Central memory CD4-positive, alpha-beta T cell (primary cell): ENCODE data around the gene AEBP1.

Experiments used
- DNase-seq: peaks from one replicate; pipeline ENCODE4 v3.0.0; 2022
- total RNA-seq, 3 experiments: gene quantifications; one replicate each; lab custom pipeline; 2026; lab: John Stamatoyannopoulos, UW

The AEBP1 gene
- total RNA-seq, result 10.8 to 33.5 (median 13.1) reads per million in 3 experiments

- DNase-seq, result no peak
Measured at GRCh38 chr7:44103923-44104859, at the start of gene AEBP1. TSS of gene AEBP1 (plus strand) at chr7:44104345. CDS start at chr7:44104666, 321 bp downstream.

GRCh38 chr7:44056681-44057080, 47.5 kb upstream of the AEBP1 start:
- DNase-seq, result no peak

GRCh38 chr7:44057181-44057848, 46.8 kb upstream of the AEBP1 start:
- DNase-seq, result no peak

GRCh38 chr7:44057849-44058758, 46.0 kb upstream of the AEBP1 start:
- no peak for DNase-seq

GRCh38 chr7:44058759-44059218, 45.4 kb upstream of the AEBP1 start:
- no peak for DNase-seq

- no peak for DNase-seq
Measured at GRCh38 chr7:44059219-44060090, 44.7 kb upstream of the AEBP1 start.

GRCh38 chr7:44060091-44060947, 43.8 kb upstream of the AEBP1 start:
- no peak for DNase-seq

GRCh38 chr7:44060948-44061644, 43.0 kb upstream of the AEBP1 start:
- DNase-seq, result no peak

- no peak for DNase-seq
Measured at GRCh38 chr7:44061645-44062179, 42.4 kb upstream of the AEBP1 start.

GRCh38 chr7:44062180-44062902, 41.8 kb upstream of the AEBP1 start:
- DNase-seq, result no peak

- no peak for DNase-seq
Measured at GRCh38 chr7:44062903-44063295, 41.2 kb upstream of the AEBP1 start.

- DNase-seq, result no peak
Measured at GRCh38 chr7:44063547-44063893, 40.6 kb upstream of the AEBP1 start.

GRCh38 chr7:44063894-44064651, 40.1 kb upstream of the AEBP1 start:
- DNase-seq, result no peak

- no peak for DNase-seq
Measured at GRCh38 chr7:44064791-44065430, 39.2 kb upstream of the AEBP1 start.

- no peak for DNase-seq
Measured at GRCh38 chr7:44065431-44066110, 38.6 kb upstream of the AEBP1 start, which contains the start of gene PGAM2. TSS of gene PGAM2 (minus strand) at chr7:44065567. CDS start at chr7:44065529, 38 bp downstream.

- DNase-seq, result no peak
Measured at GRCh38 chr7:44066111-44066460, 38.1 kb upstream of the AEBP1 start.

- DNase-seq, result no peak
Measured at GRCh38 chr7:44066494-44067063, 37.6 kb upstream of the AEBP1 start.
